HepG2 (cell line): ENCODE measurements around the gene C14orf119. TPM values are rescaled to one million over a fixed set of nuclear protein-coding genes. Genes with fewer than 3 reads are reported as not detected.

Experiments
- CBFB ChIP-seq: sonication (generic); formaldehyde crosslinking; IDR thresholded peaks from 2 replicates; pipeline ENCODE4 v1.4.0; 2020; ENCODE audit warnings: missing genetic modification reagents
- CERS6 ChIP-seq: sonication (generic); formaldehyde crosslinking; IDR thresholded peaks from 2 replicates; pipeline ENCODE4 v1.5.0; 2020; ENCODE audit warnings: missing genetic modification reagents
- EHMT2 ChIP-seq: fragments of 200-600 bp; sonication (generic); IDR thresholded peaks from 2 replicates; pipeline ENCODE4 v1.7.0; 2017; ENCODE audit warnings: antibody characterized with exemption, low read depth, low read length, borderline replicate concordance
- ETS1 ChIP-seq: sonication (generic); formaldehyde crosslinking; IDR thresholded peaks from 2 replicates; pipeline ENCODE4 v1.4.0; 2020; ENCODE audit warnings: missing genetic modification reagents
- GFI1 ChIP-seq: sonication (generic); formaldehyde crosslinking; IDR thresholded peaks from 2 replicates; pipeline ENCODE4 v1.5.0; 2020; ENCODE audit warnings: missing genetic modification reagents, mild to moderate bottlenecking, borderline replicate concordance
- HNF4A ChIP-seq: sonication (generic); formaldehyde crosslinking; IDR thresholded peaks from 2 replicates; pipeline ENCODE4 v1.4.0; 2020; ENCODE audit warnings: missing genetic modification reagents
- MAF1 ChIP-seq: sonication (generic); formaldehyde crosslinking; IDR thresholded peaks from 2 replicates; pipeline ENCODE4 v1.5.0; 2020; ENCODE audit warnings: missing genetic modification reagents, borderline replicate concordance
- NR2F2 ChIP-seq: IDR thresholded peaks from 2 replicates; pipeline ENCODE4 v1.6.1; 2012; ENCODE audit warnings: low read depth, inconsistent platforms, borderline replicate concordance
- PHF20 ChIP-seq: sonication (generic); formaldehyde crosslinking; IDR thresholded peaks from 2 replicates; pipeline ENCODE4 v1.5.0; 2020; ENCODE audit warnings: mild to moderate bottlenecking, missing genetic modification reagents
- RARG ChIP-seq: sonication (generic); formaldehyde crosslinking; IDR thresholded peaks from 2 replicates; pipeline ENCODE4 v1.4.0; 2020; ENCODE audit warnings: low read depth, mild to moderate bottlenecking, missing genetic modification reagents
- SMARCE1 ChIP-seq: fragments of 450-650 bp; IDR thresholded peaks from 2 replicates; pipeline ENCODE4 v1.6.1; 2017; ENCODE audit warnings: borderline replicate concordance
- ZFAT ChIP-seq: sonication (generic); formaldehyde crosslinking; conservative IDR thresholded peaks from 2 replicates; pipeline ENCODE4 v1.8.1; 2023; ENCODE audit warnings: missing genetic modification reagents, inconsistent platforms
- ZNF263 ChIP-seq: sonication (generic); formaldehyde crosslinking; IDR thresholded peaks from 2 replicates; pipeline ENCODE4 v1.4.0; 2020; ENCODE audit warnings: missing genetic modification reagents
- ZNF292 ChIP-seq: sonication (generic); formaldehyde crosslinking; IDR thresholded peaks from 2 replicates; pipeline ENCODE4 v1.8.1; 2022; ENCODE audit warnings: mild to moderate bottlenecking, low read depth, missing genetic modification reagents, borderline replicate concordance
- ZNF317 ChIP-seq: sonication (generic); formaldehyde crosslinking; IDR thresholded peaks from 2 replicates; pipeline ENCODE4 v1.5.0; 2020; ENCODE audit warnings: mild to moderate bottlenecking, missing genetic modification reagents
- ZNF546 ChIP-seq: sonication (generic); formaldehyde crosslinking; conservative IDR thresholded peaks from 2 replicates; pipeline ENCODE4 v1.8.1; 2023; ENCODE audit warnings: mild to moderate bottlenecking, missing genetic modification reagents
- ZNF768 ChIP-seq: sonication (generic); formaldehyde crosslinking; IDR thresholded peaks from 2 replicates; pipeline ENCODE4 v1.4.0; 2020; ENCODE audit warnings: missing genetic modification reagents
- ZNF83 ChIP-seq: sonication (generic); formaldehyde crosslinking; IDR thresholded peaks from 2 replicates; pipeline ENCODE4 v1.4.0; 2020; ENCODE audit warnings: missing genetic modification reagents, mild to moderate bottlenecking, borderline replicate concordance
- polyA plus RNA-seq, 8 experiments: library from polyadenylated mRNA; depleted of rRNA in 3 of 8; stranded (reverse) in 7 of 8; unstranded in 1 of 8; fragments of >200 nt; fragmentation: Illumina TruSeq in 4 of 8; extraction: Trizol in 4 of 8; gene quantifications; 2 replicates each; pipeline versions ENCODE4 v1.2.1 to v1.2.3, GENCODE V29; 2011 to 2016; ENCODE audit warnings: low read depth in 4 of 8, missing spikeins in 1 of 8, mixed read lengths in 1 of 8; ENCODE audit not compliant: insufficient read depth in 1 of 8
- total RNA-seq, 5 experiments: library from RNA; depleted of rRNA; stranded (reverse); fragments of >200 nt; fragmentation: Illumina TruSeq; extraction: Trizol; gene quantifications; 2 replicates each; pipeline ENCODE4 v1.2.3, GENCODE V29; 2016; ENCODE audit warnings: low read depth in 1 of 5
- TF ChIP-seq, protein P1 (sequence below): sonication (generic); formaldehyde crosslinking; IDR thresholded peaks from 2 replicates; pipeline ENCODE4 v1.4.0; 2020; ENCODE audit warnings: mild to moderate bottlenecking, missing genetic modification reagents
- TF ChIP-seq, protein P2 (sequence below): IDR thresholded peaks from 2 replicates; pipeline ENCODE4 v1.6.1; 2016; ENCODE audit warnings: low read depth
- TF ChIP-seq, protein P3 (sequence below): sonication (generic); formaldehyde crosslinking; IDR thresholded peaks from 2 replicates; pipeline ENCODE4 v1.8.1; 2023; ENCODE audit warnings: missing genetic modification reagents, inconsistent platforms, borderline replicate concordance

The C14orf119 gene
- total and polyA plus RNA-seq, 2 of the 13 experiments (the other 11 are each of a cell fraction or from before 2014, with no cell fraction given) = 117 to 206 TPM

DNA sequence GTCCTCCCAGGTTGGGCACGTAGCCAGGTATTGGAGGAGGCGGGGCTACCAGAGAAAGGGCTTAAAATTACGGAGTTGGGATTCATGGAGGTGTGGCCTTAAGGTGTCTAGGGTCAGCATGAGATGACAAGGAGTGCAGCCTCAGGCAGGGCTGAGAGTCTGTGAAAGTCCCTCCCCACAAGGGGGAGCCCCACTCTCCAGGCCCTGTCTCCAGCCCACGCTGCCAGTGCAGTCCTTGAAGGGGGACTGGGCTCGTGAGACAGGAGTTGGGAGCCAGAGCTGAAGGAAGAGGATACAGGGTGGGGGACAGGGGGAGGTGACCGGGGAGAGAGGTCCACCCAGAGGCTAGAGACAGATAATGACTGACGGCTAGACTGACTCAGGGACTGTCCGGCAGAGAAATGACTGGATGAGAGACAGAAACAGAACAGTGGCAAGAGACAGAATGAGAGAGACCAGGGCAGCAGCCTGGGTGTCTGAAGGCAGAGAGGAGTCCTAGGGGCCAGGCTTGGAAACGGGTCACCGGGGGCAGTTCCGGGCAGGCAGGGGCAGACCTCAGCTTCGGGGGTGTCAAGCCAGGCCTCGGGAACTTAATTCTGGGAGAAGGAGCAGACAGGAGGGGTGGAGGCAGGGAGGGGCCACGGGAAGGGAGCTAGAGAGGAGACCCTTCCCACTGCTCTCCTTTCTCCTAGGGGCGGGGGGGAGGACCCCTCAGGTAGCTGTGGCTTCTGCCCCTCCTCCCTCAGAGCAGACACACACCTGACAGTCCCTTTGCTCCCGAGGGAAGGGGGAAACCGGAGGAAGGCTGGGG is 39.0 kb upstream of the C14orf119 start (continued):
- TF ChIP-seq RARG (CRISPR knock-in tag) = no peak
- TF ChIP-seq ZNF768 (CRISPR knock-in tag) = peak; percentile 53; the same call in 1 of the 2 replicates
- no peak for TF ChIP-seq CERS6 (CRISPR knock-in tag)
- peak; percentile 79; the same call in 1 of the 2 replicates for TF ChIP-seq CBFB (CRISPR knock-in tag)
- TF ChIP-seq ETS1 (CRISPR knock-in tag) = no peak
- TF ChIP-seq ZNF546 (CRISPR knock-in tag) = peak; percentile 34; the same call in 1 of the 2 replicates
- TF ChIP-seq MAF1 (CRISPR knock-in tag) = no peak
- TF ChIP-seq EHMT2 = no peak
- TF ChIP-seq ZNF263 (CRISPR knock-in tag) = 0 out of 2 replicates have a peak, but pooled peaks have one; percentile 5
- no peak for TF ChIP-seq ZNF292
- peak; percentile 91; the same call in 1 of the 2 replicates for TF ChIP-seq ZNF83 (CRISPR knock-in tag)
- TF ChIP-seq GFI1 (CRISPR knock-in tag) = no peak; the same call in 1 of the 2 replicates
- no peak for TF ChIP-seq ZNF317 (CRISPR knock-in tag)
- TF ChIP-seq, protein P1, sequence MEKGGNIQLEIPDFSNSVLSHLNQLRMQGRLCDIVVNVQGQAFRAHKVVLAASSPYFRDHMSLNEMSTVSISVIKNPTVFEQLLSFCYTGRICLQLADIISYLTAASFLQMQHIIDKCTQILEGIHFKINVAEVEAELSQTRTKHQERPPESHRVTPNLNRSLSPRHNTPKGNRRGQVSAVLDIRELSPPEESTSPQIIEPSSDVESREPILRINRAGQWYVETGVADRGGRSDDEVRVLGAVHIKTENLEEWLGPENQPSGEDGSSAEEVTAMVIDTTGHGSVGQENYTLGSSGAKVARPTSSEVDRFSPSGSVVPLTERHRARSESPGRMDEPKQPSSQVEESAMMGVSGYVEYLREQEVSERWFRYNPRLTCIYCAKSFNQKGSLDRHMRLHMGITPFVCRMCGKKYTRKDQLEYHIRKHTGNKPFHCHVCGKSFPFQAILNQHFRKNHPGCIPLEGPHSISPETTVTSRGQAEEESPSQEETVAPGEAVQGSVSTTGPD (CRISPR knock-in tag) = no peak
- no peak for TF ChIP-seq ZFAT
- TF ChIP-seq NR2F2 = no peak
- TF ChIP-seq, protein P2, sequence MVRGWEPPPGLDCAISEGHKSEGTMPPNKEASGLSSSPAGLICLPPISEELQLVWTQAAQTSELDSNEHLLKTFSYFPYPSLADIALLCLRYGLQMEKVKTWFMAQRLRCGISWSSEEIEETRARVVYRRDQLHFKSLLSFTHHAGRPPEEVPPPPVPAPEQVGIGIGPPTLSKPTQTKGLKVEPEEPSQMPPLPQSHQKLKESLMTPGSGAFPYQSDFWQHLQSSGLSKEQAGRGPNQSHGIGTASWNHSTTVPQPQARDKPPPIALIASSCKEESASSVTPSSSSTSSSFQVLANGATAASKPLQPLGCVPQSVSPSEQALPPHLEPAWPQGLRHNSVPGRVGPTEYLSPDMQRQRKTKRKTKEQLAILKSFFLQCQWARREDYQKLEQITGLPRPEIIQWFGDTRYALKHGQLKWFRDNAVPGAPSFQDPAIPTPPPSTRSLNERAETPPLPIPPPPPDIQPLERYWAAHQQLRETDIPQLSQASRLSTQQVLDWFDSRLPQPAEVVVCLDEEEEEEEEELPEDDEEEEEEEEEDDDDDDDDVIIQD (CRISPR knock-in tag) = no peak
- TF ChIP-seq PHF20 (CRISPR knock-in tag) = no peak
- TF ChIP-seq, protein P3, sequence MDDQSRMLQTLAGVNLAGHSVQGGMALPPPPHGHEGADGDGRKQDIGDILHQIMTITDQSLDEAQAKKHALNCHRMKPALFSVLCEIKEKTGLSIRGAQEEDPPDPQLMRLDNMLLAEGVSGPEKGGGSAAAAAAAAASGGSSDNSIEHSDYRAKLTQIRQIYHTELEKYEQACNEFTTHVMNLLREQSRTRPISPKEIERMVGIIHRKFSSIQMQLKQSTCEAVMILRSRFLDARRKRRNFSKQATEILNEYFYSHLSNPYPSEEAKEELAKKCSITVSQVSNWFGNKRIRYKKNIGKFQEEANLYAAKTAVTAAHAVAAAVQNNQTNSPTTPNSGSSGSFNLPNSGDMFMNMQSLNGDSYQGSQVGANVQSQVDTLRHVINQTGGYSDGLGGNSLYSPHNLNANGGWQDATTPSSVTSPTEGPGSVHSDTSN (CRISPR knock-in tag) = no peak
- TF ChIP-seq SMARCE1 = no peak
- no peak for TF ChIP-seq HNF4A (CRISPR knock-in tag)
